HG03558 (cell line): Measurements from ENCODE around the gene ACOXL.

Experiments used
- ATAC-seq: cut with Tn5 transposase; IDR thresholded peaks from one replicate; pipeline ENCODE4 v1.9.1; 2021; ENCODE audit warnings: moderate number of reproducible peaks; ENCODE audit not compliant: unreplicated experiment; ENCODE audit errors: extremely low read depth

ACOXL gene

GRCh38 chr2:110984694-110985490, 252.5 kb downstream of the ACOXL start:
- no peak for ATAC-seq

GRCh38 chr2:110990440-110990839, 258.1 kb downstream of the ACOXL start:
- ATAC-seq: no peak

GRCh38 chr2:110991911-110992310, 259.5 kb downstream of the ACOXL start:
- no peak for ATAC-seq

GRCh38 chr2:110992886-110993285, 260.5 kb downstream of the ACOXL start:
- no peak for ATAC-seq

- no peak for ATAC-seq
These were observed 261.3 kb downstream of the ACOXL start for GRCh38 chr2:110993557-110994231.

DNA sequence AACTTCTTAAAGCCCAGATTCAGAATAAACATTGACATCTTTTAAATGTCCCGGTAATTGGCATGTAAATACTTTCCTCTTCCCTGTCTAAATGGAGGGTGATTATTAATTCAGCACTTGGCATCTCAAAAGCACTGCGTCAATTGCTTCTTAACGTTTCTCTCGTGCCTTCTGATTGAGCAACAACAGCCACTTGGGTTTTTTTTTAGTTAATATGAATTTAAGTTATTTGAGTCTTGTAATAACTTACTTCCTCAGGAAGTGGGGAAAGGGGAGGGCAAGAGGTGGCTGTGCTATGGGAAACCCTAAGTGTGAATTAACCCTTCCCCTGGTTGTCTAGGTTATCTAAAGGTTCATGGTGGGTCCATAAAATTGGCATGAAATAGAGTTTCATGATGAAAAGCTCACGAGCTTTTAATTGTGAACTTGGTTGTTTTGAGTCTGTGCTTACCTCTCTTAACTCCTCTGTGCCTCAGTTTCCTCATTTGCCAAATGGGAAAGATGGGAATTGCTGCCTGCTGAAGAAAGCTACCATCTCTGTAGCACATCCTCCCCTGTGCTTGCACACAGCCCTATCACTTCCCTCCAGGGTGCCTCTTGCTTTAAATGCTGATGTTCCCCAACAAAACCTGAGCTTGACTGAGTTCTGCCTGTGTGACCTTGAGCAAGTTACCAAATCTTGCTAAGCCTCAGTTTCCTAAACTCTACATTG, 262.0 kb downstream of the ACOXL start:
- no peak for ATAC-seq

DNA sequence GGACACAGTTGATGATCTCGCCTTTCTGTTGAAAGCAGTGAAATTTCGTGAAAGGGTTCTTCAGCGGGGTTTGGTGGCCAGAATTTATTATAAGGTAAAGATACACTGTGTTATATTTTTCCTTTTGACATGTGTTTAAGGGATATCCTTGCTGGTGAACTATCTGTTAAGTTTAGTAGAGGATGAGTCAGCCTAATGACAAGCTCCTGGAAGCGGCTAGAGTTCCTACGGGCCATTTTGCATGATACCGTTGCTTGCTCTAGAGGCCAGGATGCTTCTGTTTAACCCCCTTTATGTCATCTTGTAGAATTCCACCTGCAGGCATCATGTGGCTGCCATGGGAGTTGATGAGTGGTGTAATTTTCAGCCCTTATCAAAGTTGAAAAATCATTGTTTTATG, 263.5 kb downstream of the ACOXL start:
- ATAC-seq: no peak

DNA sequence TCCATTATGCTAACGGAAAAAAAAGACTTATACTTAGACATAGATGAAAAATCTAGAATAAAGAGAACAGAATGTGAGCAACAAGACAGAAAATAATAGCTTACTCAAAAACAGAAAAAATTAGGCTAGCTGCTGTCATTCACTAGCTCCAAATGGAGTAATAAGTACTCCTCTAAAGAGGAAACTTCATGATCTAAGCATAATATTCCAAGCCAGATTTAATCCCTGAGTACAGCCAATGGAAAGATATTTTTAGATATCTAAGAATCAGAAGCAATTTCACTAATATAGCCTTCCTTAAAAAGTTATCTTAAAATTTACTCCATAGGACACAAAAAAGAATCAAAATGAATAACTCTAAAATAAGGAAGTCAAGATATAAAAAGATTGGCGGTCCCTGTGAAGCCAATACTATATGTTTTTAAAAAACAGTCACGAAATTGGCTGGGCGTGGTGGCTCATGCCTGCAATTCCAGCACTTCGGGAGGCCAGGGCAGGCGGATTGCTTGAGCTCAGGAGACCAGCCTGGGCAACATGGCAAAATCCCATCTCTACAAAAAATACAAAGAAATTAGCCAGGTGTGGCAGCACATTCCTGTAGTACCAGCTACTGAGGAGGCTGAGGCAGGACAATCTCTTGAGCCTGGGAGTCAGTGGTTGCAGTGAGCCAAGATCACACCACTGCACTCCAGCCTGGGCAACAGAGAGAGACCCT, 265.1 kb downstream of the ACOXL start:
- ATAC-seq: no peak

- no peak for ATAC-seq
These were observed 265.9 kb downstream of the ACOXL start for GRCh38 chr2:110998311-110998710.

DNA sequence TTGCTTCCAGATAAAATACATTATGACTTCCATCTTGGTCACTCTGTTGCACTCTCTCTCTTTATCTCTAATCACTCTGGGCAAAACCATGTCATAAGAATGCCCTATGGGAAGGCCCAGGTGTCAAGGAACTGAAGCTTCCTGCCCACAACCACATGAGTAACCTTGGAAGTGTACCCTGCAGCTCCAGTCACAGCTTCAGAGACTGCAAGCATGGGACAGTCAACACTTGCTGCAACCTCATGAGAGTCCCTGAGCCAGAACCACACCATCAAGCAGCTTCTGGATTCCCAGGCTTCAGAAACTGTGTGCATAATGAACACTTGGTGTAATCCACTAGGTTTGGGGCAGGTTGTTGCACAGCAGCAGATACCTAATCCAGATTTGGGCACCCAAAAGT, 267.3 kb downstream of the ACOXL start:
- no peak for ATAC-seq

DNA sequence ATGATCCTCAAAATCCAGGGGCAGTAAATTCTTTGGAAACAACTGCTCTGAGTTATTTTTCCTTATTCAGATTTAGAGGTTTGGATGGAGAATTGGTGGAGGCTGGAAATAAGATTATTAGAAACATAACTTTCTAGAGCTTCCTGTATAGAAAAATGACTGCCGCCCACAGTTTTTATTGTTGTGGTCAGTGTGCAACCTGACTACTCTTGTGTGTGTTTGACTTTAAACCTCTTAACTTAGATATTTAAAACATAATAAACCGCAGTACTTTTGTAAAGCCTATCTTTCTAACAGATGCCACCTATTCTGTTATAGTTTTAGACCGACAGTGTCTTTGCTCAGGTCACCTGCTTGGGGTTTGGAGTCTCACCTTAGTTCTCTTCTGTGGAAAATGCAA, 272.9 kb downstream of the ACOXL start:
- no peak for ATAC-seq

- no peak for ATAC-seq
These were observed 273.4 kb downstream of the ACOXL start for GRCh38 chr2:111005821-111006220.

- ATAC-seq: no peak
These were observed 275.6 kb downstream of the ACOXL start for GRCh38 chr2:111007757-111008688.

GRCh38 chr2:111011218-111011617, 278.8 kb downstream of the ACOXL start:
- ATAC-seq: no peak

GRCh38 chr2:111015283-111015995, 283.1 kb downstream of the ACOXL start:
- ATAC-seq: no peak

DNA sequence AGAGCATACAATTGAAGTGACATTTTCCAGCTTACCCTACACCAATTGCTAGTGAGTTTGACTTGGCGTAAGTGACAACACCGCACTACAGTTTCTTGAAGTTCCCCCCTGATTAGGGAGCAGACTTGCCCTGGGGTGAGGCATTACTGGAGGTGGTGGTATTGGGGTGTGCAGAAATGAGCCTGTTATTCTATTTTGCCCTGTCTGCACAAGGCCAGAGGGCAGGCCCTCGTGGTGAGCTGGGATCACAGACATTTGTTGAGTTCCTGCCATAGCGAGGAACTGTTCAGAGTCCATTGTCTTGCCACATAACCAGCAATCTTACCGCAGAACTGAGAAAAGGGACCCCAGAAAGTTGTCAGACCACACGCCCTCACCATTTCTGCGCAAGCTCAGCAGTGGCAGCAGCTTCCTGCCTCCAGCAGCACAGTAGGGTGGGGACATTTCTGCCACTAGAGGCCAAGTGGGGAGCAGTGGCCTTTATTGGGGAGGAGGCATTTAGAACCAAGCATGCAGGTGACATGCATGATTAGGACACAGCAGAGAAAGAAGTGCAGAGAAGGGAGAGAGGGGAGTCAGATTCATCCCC, 284.8 kb downstream of the ACOXL start:
- ATAC-seq: no peak

- ATAC-seq: no peak
These were observed 285.5 kb downstream of the ACOXL start for GRCh38 chr2:111017909-111018308.

GRCh38 chr2:111019381-111019780, 287.0 kb downstream of the ACOXL start:
- ATAC-seq: no peak

- no peak for ATAC-seq
These were observed 290.3 kb downstream of the ACOXL start for GRCh38 chr2:111022633-111023032.
